ENCODE results near the gene CCDC174.

The CCDC174 gene

GRCh38 chr3:14701676-14702075, 50.1 kb downstream of the CCDC174 start:
- no peak for DNase-seq (ENCODE audit: low spot score)

- DNase-seq (ENCODE audit: low spot score): no peak
These were observed 51.7 kb downstream of the CCDC174 start for GRCh38 chr3:14703128-14703750.

GRCh38 chr3:14703791-14704190, 52.2 kb downstream of the CCDC174 start:
- no peak for DNase-seq (ENCODE audit: low spot score)

GRCh38 chr3:14706096-14706495, 54.5 kb downstream of the CCDC174 start:
- DNase-seq (ENCODE audit: low spot score): no peak

- DNase-seq (ENCODE audit: low spot score): no peak
These were observed 65.0 kb downstream of the CCDC174 start for GRCh38 chr3:14716591-14716990.

GRCh38 chr3:14717307-14717706, 65.7 kb downstream of the CCDC174 start:
- no peak for DNase-seq (ENCODE audit: low spot score)

GRCh38 chr3:14718539-14718938, 67.0 kb downstream of the CCDC174 start:
- DNase-seq (ENCODE audit: low spot score): no peak

- DNase-seq (ENCODE audit: low spot score): no peak
These were observed 67.4 kb downstream of the CCDC174 start for GRCh38 chr3:14719006-14719405.

- DNase-seq (ENCODE audit: low spot score): no peak
These were observed 69.7 kb downstream of the CCDC174 start for GRCh38 chr3:14721126-14721864.

All from putamen (tissue), 1 donor.